Gastroesophageal sphincter (tissue), 4 donors: ENCODE data around the gene SLC35E4. TPM values are rescaled to one million over a fixed set of nuclear protein-coding genes. Genes with fewer than 3 reads are reported as not detected.
"Not testable (repeated sequence)": the region's sequence is repeated elsewhere in the genome, so short reads cannot be mapped to it uniquely, and the experiment has no call there.

Experiments
- ATAC-seq: fragments of 150-250 bp; one replicate; pipeline ENCODE4 v1.9.1; 2016; ENCODE audit warnings: mild to moderate bottlenecking, moderate library complexity
- H3K27ac ChIP-seq, 4 donors: fragments of 200-600 bp; sonication (generic) in 3 of 4; 1 replicate in 3 of 4; 2 replicates in 1 of 4; pipeline ENCODE4 v1.5.1; 2016 to 2019
- H3K27me3 ChIP-seq: fragments of 200-600 bp; sonication (generic); one replicate; pipeline ENCODE4 v1.5.1; 2019
- H3K36me3 ChIP-seq, 2 donors: fragments of 200-600 bp; sonication (generic); one replicate each; pipeline ENCODE4 v1.5.1; 2019; ENCODE audit warnings: control low read depth in 1 of 2
- H3K4me1 ChIP-seq, 3 donors: fragments of 200-600 bp; sonication (generic); 1 replicate in 2 of 3; 2 replicates in 1 of 3; pipeline ENCODE4 v1.5.1; 2016 to 2019; ENCODE audit warnings: control low read depth in 2 of 3
- H3K4me3 ChIP-seq, 2 donors: fragments of 200-600 bp; sonication (generic); one replicate each; pipeline ENCODE4 v1.5.1; 2019; ENCODE audit warnings: mild to moderate bottlenecking in 1 of 2, moderate library complexity in 1 of 2
- H3K9me3 ChIP-seq, 3 donors: fragments of 200-600 bp; sonication (generic); one replicate each; pipeline ENCODE4 v1.5.1; 2017 to 2019; ENCODE audit warnings: control low read depth in 2 of 3
- EP300 ChIP-seq: sonication (generic); formaldehyde crosslinking; IDR thresholded peaks from one replicate; pipeline ENCODE4 v1.6.1; 2017; ENCODE audit warnings: antibody characterized with exemption, mild to moderate bottlenecking
- POLR2A ChIP-seq, 2 donors: fragments of 450-650 bp; IDR thresholded peaks; one replicate each; pipeline ENCODE4 v1.6.1; 2017; ENCODE audit warnings: antibody characterized with exemption in 2 of 2, mild to moderate bottlenecking in 2 of 2, moderate library complexity in 1 of 2
- POLR2AphosphoS5 ChIP-seq: sonication (generic); formaldehyde crosslinking; IDR thresholded peaks from one replicate; pipeline ENCODE4 v1.6.1; 2017; ENCODE audit warnings: antibody characterized with exemption
- WGBS, 2 donors: methylation state at CpG; one replicate each; pipeline ENCODE4 v1.1.5; 2018; ENCODE audit warnings: low coverage in 1 of 2; 5-methylcytosine and 5-hydroxymethylcytosine counted together
- total RNA-seq, 4 donors: library from RNA; depleted of rRNA; stranded (reverse); fragments of >200 nt; gene quantifications; one replicate each; pipeline ENCODE4 v1.1.0, GENCODE V29; 2016
- TF ChIP-seq, protein P1 (sequence below), 4 experiments: fragments of 200-600 bp in 2 of 4; fragments of 450-650 bp in 2 of 4; sonication (generic) in 1 of 4; IDR thresholded peaks; one replicate each; pipeline ENCODE4 v1.5.1; 2017 to 2019; ENCODE audit warnings: antibody characterized with exemption in 4 of 4, mild to moderate bottlenecking in 2 of 4, moderate library complexity in 2 of 4

Gene SLC35E4
- total RNA-seq, 4 donors from 2014 or later: 6.5 to 13.5 (median 10.9) TPM

DNA sequence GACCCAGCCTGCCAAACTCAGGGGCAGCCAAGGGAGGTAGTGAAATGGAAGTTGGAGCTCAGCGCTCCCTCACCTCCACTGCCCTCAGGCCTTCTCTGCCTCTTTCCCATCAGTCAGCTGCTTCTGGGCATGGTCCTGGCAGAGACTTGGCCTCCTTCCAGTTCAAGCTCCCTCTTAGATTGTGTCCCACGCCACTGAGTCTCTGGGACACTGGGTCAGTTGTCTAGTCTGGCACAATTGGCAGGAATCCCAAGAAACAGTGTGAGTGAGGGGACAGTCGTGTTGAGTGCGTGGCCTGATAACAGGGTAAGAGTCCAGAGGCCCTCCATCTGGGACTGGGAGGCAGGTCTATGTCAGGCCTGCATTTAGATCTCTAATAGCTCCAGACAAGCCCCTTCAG is 7.1 kb upstream of the SLC35E4 start:
- Histone ChIP-seq H3K4me1 (no peaks in the 10 kb centered on the region), H3K9me3 (no peaks in the 10 kb centered on the region), H3K27ac (no peak overlapping the region), H3K27me3 (no peaks in the 10 kb centered on the region), H3K4me3 (no peak overlapping the region), H3K36me3 (peaks cover 0 to 17% of the 10 kb centered on the region in 2 donors)
- no peak for ATAC-seq
- 72 to 90% methylated on average over 2 to 4 of the region's 4 CpGs for WGBS, 2 donors
- TF ChIP-seq EP300 (no peak), POLR2A (IDR thresholded peaks at IDR 0.05) (no peak)
- TF ChIP-seq, protein P1, sequence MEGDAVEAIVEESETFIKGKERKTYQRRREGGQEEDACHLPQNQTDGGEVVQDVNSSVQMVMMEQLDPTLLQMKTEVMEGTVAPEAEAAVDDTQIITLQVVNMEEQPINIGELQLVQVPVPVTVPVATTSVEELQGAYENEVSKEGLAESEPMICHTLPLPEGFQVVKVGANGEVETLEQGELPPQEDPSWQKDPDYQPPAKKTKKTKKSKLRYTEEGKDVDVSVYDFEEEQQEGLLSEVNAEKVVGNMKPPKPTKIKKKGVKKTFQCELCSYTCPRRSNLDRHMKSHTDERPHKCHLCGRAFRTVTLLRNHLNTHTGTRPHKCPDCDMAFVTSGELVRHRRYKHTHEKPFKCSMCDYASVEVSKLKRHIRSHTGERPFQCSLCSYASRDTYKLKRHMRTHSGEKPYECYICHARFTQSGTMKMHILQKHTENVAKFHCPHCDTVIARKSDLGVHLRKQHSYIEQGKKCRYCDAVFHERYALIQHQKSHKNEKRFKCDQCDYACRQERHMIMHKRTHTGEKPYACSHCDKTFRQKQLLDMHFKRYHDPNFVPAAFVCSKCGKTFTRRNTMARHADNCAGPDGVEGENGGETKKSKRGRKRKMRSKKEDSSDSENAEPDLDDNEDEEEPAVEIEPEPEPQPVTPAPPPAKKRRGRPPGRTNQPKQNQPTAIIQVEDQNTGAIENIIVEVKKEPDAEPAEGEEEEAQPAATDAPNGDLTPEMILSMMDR (IDR thresholded peaks at IDR 0.05): no peak

DNA sequence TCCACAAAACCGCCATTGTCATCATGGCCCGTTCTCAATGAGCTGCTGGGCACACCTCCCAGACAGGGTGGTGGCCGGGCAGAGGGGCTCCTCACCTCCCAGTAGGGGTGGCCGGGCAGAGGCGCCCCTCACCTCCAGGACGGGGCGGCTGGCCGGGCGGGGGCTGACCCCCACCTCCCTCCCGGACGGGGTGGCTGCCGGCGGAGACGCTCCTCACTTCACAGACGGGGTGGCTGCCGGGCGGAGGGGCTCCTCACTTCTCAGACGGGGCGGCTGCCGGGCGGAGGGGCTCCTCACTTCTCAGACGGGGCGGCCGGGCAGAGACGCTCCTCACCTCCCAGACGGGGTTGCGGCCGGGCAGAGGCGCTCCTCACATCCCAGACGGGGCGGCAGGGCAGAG is 4.1 kb upstream of the SLC35E4 start:
- no CpG with 5 or more reads among the region's 31 CpGs for WGBS, 2 donors
- H3K27me3 ChIP-seq, H3K9me3 ChIP-seq, H3K36me3 ChIP-seq, H3K27ac ChIP-seq, H3K4me3 ChIP-seq, ATAC-seq: not testable (repeated sequence)
- H3K4me1 ChIP-seq: peaks cover 0 to 24% (median 10%) of the 10 kb centered on the region in 3 donors

DNA sequence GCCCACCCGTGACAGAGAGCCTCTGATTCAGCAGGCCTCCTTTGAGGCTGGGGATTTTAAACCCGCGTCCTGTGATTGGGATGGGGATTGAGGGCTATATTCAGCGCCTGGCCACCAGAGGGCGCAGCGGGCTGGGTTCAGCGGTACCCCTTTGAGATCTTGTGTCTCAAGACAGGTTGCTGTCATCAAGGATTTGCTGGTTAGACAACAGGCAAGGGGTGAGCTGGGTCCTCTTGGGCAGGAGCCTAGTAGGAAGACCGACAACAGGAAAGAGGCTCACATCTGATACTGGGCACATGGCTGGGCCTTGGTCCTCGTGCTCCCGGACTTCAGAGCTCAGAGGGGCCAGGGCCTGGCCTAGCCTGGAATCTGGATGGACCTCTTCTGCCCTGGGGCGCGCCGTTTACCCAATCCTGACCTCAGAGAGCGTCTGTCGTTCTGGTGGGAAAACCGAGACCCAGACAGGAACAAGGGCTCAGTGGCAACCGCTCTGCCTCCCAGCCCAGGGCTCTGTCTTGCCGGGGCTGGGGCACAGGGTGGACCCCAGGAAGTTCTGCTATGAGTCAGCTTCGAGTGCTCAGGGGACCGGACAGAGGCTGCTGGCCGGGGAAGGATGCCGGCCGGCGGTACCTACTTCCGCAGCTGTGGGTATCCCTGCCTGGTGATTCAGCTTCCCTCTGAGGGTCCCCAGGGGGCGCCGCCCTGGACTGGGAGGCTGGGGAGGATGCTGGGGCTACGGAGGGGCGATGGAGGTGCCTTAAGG is 929 bp upstream of the SLC35E4 start:
- no peaks in the 10 kb centered on the region for H3K27me3 ChIP-seq
- H3K4me3 ChIP-seq: peak overlapping the region; percentile 70 to 80
- TF ChIP-seq POLR2AphosphoS5 (peak; percentile 22), EP300 (no peak)
- TF ChIP-seq, protein P1 (IDR thresholded peaks at IDR 0.05): peak in 3 of 4 experiments; percentile 95 to 98 (median 98)
- peak; percentile 71 for ATAC-seq
- no peaks in the 10 kb centered on the region for H3K9me3 ChIP-seq
- no peaks in the 10 kb centered on the region for H3K36me3 ChIP-seq
- peaks cover 0 to 47% (median 28%) of the 10 kb centered on the region in 3 donors for H3K4me1 ChIP-seq
- 22% methylated on average over 8 of the region's 29 CpGs; no CpG with 5 or more reads in 1 of the 2 donors for WGBS, 2 donors
- peak overlapping the region; percentile 70 to 95 (median 94) for H3K27ac ChIP-seq

DNA sequence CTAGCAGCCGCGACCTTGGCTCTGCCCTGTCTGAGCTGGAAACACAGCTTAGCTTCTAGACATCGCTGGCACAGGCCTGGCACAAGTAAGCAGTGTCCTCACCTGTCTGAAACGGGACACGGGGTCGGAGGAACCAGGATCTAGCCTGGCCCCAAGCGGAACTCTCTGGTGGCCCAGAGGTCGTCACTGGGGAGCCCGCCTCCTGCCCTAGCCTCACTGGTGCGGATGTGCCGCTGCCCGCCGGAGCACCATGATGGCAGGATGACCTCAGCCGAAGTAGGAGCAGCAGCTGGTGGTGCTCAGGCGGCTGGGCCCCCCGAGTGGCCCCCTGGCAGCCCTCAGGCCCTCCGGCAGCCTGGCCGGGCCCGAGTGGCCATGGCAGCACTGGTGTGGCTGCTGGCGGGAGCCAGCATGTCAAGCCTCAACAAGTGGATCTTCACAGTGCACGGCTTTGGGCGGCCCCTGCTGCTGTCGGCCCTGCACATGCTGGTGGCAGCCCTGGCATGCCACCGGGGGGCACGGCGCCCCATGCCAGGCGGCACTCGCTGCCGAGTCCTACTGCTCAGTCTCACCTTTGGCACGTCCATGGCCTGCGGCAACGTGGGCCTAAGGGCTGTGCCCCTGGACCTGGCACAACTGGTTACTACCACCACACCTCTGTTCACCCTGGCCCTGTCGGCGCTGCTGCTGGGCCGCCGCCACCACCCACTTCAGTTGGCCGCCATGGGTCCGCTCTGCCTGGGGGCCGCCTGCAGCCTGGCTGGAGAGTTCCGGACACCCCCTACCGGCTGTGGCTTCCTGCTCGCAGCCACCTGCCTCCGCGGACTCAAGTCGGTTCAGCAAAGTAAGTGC is 871 bp downstream of the SLC35E4 start:
- Histone ChIP-seq H3K4me3 (peak overlapping the region; percentile 70 to 80), H3K9me3 (no peaks in the 10 kb centered on the region), H3K27me3 (no peaks in the 10 kb centered on the region), H3K36me3 (no peaks in the 10 kb centered on the region), H3K4me1 (peaks cover 0 to 58% (median 28%) of the 10 kb centered on the region in 3 donors), H3K27ac (peak overlapping the region; percentile 77 to 95 (median 94))
- WGBS, 2 donors: 8 to 34% methylated on average over 2 to 12 of the region's 45 CpGs
- TF ChIP-seq POLR2A (IDR thresholded peaks at IDR 0.05): no peak
- TF ChIP-seq, protein P1 (IDR thresholded peaks at IDR 0.05): no peak
- ATAC-seq: no peak

DNA sequence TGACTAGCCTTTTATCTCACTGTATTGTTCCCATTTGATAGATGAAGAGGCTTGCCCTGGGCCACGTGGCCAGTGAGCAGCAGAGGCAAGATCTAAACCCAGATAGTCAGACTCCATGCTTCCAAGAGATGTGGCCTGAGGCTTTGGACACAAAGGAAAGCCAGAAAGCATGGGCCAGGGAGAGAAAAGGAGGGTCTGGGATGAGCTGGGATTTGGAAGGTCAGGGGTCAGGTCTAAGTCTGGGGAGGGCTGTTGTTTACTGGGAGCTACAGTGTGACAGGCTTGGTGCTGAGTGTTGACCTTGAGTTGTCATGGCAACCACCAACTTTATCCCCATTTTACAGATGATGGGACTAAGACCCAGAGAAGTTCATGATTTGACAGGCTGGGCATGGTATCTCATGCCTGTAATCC is 2.1 kb downstream of the SLC35E4 start:
- Histone ChIP-seq H3K27me3 (no peaks in the 10 kb centered on the region), H3K36me3 (no peaks in the 10 kb centered on the region), H3K9me3 (no peaks in the 10 kb centered on the region), H3K27ac (no peak overlapping the region), H3K4me1 (peaks cover 0 to 58% (median 28%) of the 10 kb centered on the region in 3 donors), H3K4me3 (no peak overlapping the region)
- TF ChIP-seq EP300 (no peak), POLR2AphosphoS5 (no peak), POLR2A (IDR thresholded peaks at IDR 0.05) (no peak)
- TF ChIP-seq, protein P1 (IDR thresholded peaks at IDR 0.05): no peak
- 78% methylated on average over 1 of the region's 1 CpG; no CpG with 5 or more reads in 1 of the 2 donors for WGBS, 2 donors
- ATAC-seq: no peak
